HG03442 (cell line): ENCODE results near the gene SHOC2.

Source experiments
- ATAC-seq: cut with Tn5 transposase; IDR thresholded peaks from one replicate; pipeline ENCODE4 v1.9.1; 2021; ENCODE audit warnings: mild to moderate bottlenecking, moderate library complexity; ENCODE audit not compliant: unreplicated experiment

Gene SHOC2

GRCh38 chr10:110919349-110919931, at the start of gene SHOC2:
SHOC2 (plus strand) TSS chr10:110919604; CDS start chr10:110964359, 44,755 bp downstream.
- ATAC-seq: peak; percentile 9

- ATAC-seq: no peak
These were observed 48.5 kb upstream of the SHOC2 start for GRCh38 chr10:110870823-110871297.

DNA sequence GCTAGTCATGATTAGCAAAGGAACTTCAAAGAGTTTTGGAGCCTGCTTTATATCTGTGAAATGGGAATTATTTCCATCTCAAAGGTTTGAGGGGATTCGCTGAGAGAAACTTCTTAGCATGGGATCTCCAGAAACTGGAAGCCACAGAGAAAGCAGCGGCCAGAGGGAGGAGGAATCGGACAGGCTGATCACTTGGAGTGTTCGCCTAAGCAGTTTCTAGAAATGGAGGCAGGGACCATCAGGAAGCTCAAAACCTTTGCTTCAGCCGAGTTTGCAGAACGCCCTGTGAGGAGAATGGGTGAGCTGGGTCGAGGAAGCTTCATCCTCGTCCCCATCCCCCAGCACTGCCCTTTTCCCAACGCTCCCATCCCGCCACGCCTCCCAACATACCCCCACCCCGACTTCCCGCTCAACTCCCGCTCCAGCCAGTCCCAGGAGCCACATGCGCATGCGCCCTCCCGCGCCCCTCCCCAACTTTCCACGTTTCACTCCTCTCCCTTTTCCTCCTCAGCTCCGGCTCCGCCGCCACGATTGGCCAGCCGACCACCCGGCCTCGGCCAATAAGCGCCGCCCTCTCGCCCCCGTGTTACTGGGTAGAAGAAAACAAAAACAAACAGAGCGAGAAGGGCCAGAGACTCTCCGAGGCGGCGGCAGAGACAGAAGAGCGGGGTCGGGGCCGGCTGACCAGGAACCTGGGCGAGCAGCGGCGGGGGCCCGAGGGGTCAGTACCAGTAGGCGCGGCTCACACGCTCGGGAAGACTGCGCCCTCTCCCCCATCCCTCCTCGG, 47.9 kb upstream of the SHOC2 start, which contains the start of gene PDCD4:
TSS of gene PDCD4 (plus strand) at position 631 of the 787 bp plus-strand sequence. CDS start 4,100 bp downstream, outside the sequence.
- ATAC-seq: peak; percentile 77

DNA sequence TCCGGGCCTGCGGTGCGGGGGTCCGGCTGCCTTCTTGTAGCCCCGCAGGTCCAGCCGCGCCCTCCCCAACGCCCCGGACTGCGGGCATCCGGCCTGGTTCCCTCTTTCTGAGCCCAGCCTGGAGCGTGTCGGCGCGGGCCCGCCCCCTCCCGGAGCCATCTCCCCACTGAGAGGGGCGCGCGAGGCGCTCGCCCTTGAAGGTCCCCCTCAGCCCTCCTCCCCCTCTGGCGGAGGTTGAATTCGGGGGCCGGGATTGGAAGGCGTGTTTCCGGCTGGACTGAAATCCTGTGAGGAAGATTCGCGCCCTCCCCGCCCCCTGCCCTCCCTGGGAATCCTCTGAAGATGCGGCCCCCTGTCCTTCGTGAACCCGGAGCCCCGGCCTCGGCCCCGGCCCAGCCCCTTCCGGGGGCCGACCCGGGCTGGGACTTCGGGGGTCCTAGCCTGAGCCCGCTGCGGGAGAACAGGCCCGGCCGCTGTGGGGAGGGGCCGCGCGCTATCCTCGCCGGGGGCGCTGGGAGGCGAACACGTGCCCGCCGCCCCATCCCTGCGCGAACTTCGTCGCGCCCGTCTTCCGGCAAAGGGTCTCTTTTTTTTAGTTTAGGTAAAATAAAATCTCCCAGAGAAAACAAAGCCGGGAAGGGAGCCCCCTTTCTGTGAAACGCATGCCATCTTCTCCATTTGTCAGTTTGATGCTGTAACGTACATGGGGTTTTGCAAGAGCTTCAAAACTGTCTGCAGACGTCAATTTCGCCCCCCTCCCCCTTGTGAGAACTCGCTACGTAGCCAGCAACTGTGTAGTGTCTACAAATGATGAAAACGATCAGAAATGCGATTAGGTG, 47.0 kb upstream of the SHOC2 start:
- peak; percentile 33 for ATAC-seq

DNA sequence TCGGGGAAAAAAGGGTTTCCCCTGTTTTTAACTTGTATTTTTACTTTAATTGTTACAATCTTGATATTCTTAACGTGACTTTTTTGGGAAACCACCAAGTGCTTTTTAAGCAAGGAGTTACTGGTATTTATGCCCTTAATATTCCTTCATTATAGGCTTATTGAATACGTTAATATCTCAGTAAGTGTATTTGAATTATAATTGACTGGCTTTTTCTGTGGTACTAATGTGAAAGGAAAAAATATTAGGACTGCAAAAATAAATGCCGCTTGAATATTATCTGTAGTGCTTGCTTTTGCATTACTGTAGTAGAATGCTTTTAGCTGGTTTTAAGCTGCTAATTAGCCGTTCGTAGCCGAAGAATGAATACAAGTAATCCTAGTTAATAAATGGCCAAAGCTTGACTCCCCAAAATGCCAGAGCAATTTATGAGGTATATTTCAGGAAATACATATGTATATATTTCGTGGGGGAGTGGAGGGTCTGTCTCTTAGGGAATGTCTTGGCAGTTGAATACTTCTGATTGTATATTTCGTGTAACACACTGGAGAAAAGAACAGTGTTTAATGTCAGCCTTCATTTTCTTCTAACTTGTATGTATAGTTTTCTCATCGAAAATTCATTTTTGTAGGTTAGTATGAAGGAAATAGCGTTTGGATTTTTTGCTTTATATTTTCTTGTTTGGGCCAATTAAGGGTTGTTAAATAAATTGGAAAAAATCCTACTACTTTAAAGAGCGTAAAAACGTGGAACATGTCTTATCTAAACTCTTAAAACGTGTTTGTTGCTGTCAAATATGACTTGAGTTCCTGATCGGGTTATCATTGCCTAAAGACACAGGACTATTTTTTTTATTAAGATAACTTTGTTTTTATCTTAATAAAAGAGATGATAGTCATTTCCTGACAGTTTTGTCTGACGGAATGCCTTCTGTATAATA, 46.1 kb upstream of the SHOC2 start:
- ATAC-seq: no peak

DNA sequence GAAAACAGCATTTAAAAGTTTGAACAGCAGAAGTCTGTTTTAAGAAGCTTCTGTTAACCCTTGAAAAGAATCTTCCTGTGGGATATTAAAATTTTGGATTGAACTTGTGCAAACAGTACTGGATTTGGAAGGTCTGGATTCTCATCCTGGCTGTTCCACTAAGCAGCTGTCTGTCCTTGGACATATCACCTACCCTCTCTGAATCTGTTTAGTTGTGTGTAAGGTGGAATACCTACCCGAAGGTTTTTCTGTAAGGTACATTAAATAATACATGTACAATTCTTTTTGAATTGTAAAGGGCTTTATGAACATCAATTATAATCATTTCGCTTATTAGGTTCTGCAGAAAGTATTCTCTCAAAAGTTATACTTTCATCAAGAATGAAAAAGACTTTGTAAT, 45.5 kb upstream of the SHOC2 start:
- no peak for ATAC-seq

GRCh38 chr10:110876000-110876399, 43.4 kb upstream of the SHOC2 start:
- no peak for ATAC-seq

GRCh38 chr10:110876788-110877187, 42.6 kb upstream of the SHOC2 start:
- ATAC-seq: no peak

- no peak for ATAC-seq
These were observed 39.4 kb upstream of the SHOC2 start for GRCh38 chr10:110880012-110880411.

DNA sequence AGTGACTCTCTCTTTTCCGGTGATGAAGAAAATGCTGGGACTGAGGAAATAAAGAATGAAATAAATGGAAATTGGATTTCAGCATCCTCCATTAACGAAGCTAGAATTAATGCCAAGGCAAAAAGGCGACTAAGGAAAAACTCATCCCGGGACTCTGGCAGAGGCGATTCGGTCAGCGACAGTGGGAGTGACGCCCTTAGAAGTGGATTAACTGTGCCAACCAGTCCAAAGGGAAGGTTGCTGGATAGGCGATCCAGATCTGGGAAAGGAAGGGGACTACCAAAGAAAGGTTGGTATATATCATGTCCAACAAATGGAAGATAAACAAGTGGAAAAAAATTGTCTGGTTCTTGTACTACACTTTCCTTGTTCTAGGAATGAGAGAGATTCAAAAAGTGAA, 38.2 kb upstream of the SHOC2 start:
- ATAC-seq: no peak

- no peak for ATAC-seq
These were observed 37.5 kb upstream of the SHOC2 start for GRCh38 chr10:110881905-110882304.

- no peak for ATAC-seq
These were observed 35.5 kb upstream of the SHOC2 start for GRCh38 chr10:110883924-110884323.

GRCh38 chr10:110885932-110886674, 33.3 kb upstream of the SHOC2 start:
- ATAC-seq: no peak

GRCh38 chr10:110887560-110887959, 31.8 kb upstream of the SHOC2 start:
- ATAC-seq: no peak

DNA sequence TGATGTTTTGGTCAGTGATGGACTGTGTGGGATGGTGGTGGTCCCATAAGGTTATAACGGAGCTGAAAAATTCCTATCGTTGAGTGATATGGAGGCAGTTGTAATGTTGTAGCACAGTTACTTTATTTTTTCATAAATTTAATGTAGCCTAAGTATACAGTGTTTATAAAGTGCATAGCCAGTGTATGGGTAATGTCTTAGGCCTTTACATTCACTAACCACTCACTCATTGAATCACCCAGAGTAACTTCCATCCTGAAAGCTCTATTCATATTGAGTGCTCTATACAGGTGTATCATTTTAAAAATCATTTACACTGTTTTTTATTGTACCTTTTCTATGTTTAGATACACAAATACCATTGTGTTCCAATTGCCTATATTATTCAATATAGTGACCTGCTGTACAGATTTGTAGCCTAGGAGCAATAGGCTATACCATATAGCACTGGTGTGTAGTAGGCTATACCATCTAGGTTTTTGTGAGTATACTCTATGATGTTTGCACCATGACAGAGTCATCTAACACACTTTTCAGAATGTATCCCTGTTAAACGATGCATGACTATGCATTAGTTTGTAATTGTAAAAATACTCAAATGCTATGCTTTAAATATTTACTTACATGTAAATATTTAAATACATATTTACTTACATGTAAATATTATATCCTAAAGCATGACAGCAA, 26.7 kb upstream of the SHOC2 start:
- no peak for ATAC-seq

DNA sequence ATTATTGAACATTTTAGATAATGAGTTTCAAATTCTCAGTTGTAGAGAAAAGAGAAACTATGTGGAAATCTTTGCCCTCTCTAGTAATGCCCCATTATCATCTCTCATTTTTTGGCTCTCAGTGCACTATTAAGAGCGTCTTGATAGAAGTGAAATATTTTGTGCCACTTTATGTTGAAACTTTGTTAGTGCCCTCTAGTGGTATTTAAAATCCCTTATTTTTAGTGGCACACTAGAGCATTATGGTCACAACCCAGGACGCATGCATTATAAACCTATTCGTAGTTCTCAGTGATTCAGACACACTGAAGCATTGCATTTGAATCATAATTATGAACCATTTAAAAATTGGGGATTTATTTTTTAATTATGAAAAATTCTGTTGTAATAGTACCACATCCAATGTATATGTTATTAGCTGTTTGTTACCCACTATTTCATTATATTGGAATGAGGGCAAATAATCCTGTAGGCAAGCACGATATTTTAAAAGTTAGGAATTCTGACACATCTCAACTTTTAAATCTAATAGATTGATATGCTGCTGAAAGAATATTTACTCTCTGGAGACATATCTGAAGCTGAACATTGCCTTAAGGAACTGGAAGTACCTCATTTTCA, 25.7 kb upstream of the SHOC2 start:
- peak; percentile 84 for ATAC-seq

GRCh38 chr10:110897184-110897583, 22.2 kb upstream of the SHOC2 start:
- no peak for ATAC-seq

DNA sequence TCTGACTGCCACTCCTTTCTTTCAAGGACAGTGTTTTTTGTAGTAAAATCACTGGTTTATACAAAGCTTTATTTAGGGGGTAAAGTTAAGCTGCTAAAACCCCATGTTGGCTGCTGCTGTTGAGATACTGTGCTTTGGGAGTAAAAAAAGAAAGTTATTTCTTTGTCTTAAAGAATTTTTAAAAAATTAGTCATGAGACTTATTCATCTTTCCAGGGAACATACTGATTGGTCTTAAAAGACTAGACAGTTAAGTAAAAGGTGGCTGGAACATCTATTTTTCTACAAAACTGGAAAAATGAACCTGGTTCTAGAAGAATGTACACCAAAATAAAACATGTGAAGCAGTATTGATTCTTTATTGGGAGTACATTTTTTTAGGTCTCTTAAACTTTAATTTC, 21.0 kb upstream of the SHOC2 start:
- ATAC-seq: no peak

GRCh38 chr10:110900983-110901382, 18.4 kb upstream of the SHOC2 start:
- ATAC-seq: no peak
